PFSK-1 (cell line): ENCODE measurements around the gene EGFLAM.

Experiments used
- FOXP2 ChIP-seq: optimal IDR thresholded peaks from 2 replicates; pipeline ENCODE3; 2011; ENCODE audit warnings: borderline replicate concordance, control low read depth, inconsistent platforms; ENCODE audit not compliant: insufficient read depth; ENCODE audit errors: extremely low read length, extremely low read depth
- POLR2AphosphoS5 ChIP-seq: IDR thresholded peaks from 2 replicates; pipeline ENCODE4 v1.6.1; 2012; ENCODE audit warnings: low read depth, mild to moderate bottlenecking, control low read depth, low read length, moderate library complexity
- REST ChIP-seq, 2 experiments: IDR thresholded peaks; 2 replicates each; pipeline versions ENCODE4 v1.6.1 to v1.8.0; 2011 to 2012; ENCODE audit warnings: low read depth in 2 of 2, low read length in 2 of 2, control low read depth in 1 of 2, inconsistent platforms in 1 of 2, mild to moderate bottlenecking in 1 of 2, moderate library complexity in 1 of 2; ENCODE audit not compliant: insufficient read depth in 1 of 2
- SIN3A ChIP-seq: IDR thresholded peaks from 2 replicates; pipeline ENCODE4 v1.6.1; 2012; ENCODE audit warnings: mild to moderate bottlenecking, low read length, moderate library complexity, borderline replicate concordance; ENCODE audit not compliant: insufficient read depth
- TAF1 ChIP-seq: IDR thresholded peaks from 2 replicates; pipeline ENCODE4 v1.6.1; 2012; ENCODE audit warnings: low read length, control low read depth, borderline replicate concordance; ENCODE audit not compliant: insufficient read depth

DNA sequence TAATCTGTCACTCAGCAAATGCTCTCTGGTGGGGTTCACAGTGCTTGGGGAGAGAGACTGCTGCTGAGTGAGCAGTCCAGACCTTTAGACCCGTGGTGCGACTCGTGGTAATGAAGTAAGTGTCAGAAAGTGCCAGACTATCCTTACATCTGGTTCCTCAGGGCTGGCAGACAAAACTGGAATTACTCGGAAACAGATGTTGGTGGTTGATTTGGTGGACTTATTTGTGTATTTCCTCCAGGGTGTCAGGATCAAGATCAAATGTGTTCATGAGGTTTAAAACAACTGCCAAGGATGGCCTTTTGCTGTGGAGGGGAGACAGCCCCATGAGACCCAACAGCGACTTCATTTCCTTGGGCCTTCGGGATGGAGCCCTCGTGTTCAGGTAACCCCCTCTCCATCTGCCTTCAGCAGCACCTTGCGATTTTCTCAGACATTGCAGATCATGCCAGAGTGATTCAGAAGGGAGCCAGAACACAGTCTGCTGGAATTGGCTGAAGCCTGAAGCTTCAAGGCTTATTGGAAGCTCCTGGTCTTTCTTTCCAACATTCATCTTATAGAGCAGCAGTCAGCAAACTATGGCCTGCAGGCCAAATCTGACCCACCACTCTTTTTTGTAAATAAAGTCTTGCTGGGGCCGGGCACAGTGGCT, 192.8 kb downstream of the EGFLAM start:
- TF ChIP-seq TAF1 (no peak), REST (IDR thresholded peaks at IDR 0.05; ENCODE audit: insufficient read depth in 1 of 2, low read depth in 2 of 2, low read length in 2 of 2) (no peak), POLR2AphosphoS5 (no peak), SIN3A (no peak), FOXP2 (no peak)
